HG03575 (cell line): ENCODE measurements around the gene LIFR.
"Not testable (repeated sequence)": the region's sequence is repeated elsewhere in the genome, so short reads cannot be mapped to it uniquely, and the experiment has no call there.

Experiments used
- ATAC-seq: cut with Tn5 transposase; IDR thresholded peaks from one replicate; pipeline ENCODE4 v1.9.1; 2021; ENCODE audit not compliant: unreplicated experiment, insufficient number of reproducible peaks, low FRiP score; ENCODE audit errors: extremely low read depth

LIFR gene

GRCh38 chr5:38556599-38557307 lies at the start of gene LIFR:
Gene LIFR (minus strand): TSS chr5:38556646. CDS start chr5:38530647, 25,999 bp downstream.
- no peak for ATAC-seq

- no peak for ATAC-seq
Measured at GRCh38 chr5:38605610-38606009, 49.2 kb upstream of the LIFR start.

- ATAC-seq: no peak
Measured at GRCh38 chr5:38603691-38604090, 47.2 kb upstream of the LIFR start.

GRCh38 chr5:38602641-38603040 lies 46.2 kb upstream of the LIFR start:
- no peak for ATAC-seq

- no peak for ATAC-seq
Measured at GRCh38 chr5:38601863-38602298, 45.4 kb upstream of the LIFR start.

- no peak for ATAC-seq
Measured at GRCh38 chr5:38601133-38601862, 44.9 kb upstream of the LIFR start.

- no peak for ATAC-seq
Measured at GRCh38 chr5:38600329-38601045, 44.0 kb upstream of the LIFR start.

- not testable (repeated sequence) for ATAC-seq
Measured at GRCh38 chr5:38599751-38600150, 43.3 kb upstream of the LIFR start.

- no peak for ATAC-seq
Measured at GRCh38 chr5:38598994-38599617, 42.7 kb upstream of the LIFR start.

- no peak for ATAC-seq
Measured at GRCh38 chr5:38598296-38598993, 42.0 kb upstream of the LIFR start.

GRCh38 chr5:38596981-38597380 lies 40.5 kb upstream of the LIFR start:
- no peak for ATAC-seq

- ATAC-seq: no peak
Measured at GRCh38 chr5:38595132-38595745, 38.8 kb upstream of the LIFR start.

- ATAC-seq: no peak
Measured at GRCh38 chr5:38593959-38594358, 37.5 kb upstream of the LIFR start.

GRCh38 chr5:38591523-38591849 lies 35.0 kb upstream of the LIFR start:
- ATAC-seq: no peak

GRCh38 chr5:38590838-38591522 lies 34.5 kb upstream of the LIFR start:
- ATAC-seq: no peak

- no peak for ATAC-seq
Measured at GRCh38 chr5:38589629-38590028, 33.2 kb upstream of the LIFR start.

GRCh38 chr5:38585816-38586215 lies 29.4 kb upstream of the LIFR start:
- no peak for ATAC-seq

- no peak for ATAC-seq
Measured at GRCh38 chr5:38583500-38583899, 27.1 kb upstream of the LIFR start.
